Measurements from ENCODE around the gene EXOSC5. TPM values are rescaled to one million over a fixed set of nuclear protein-coding genes. Genes with fewer than 3 reads are reported as not detected.

EXOSC5 gene
- 10.4 and 27.0 TPM in 2 replicates for total RNA-seq (2011; cell fraction: chromatin; rRNA removed; ENCODE audit: low replicate concordance)
- 28.7 and 35.4 TPM in 2 replicates for total RNA-seq (2011; cell fraction: nucleolus; rRNA removed)
- 18.0 and 19.2 TPM in 2 replicates for total RNA-seq (2011; cell fraction: nucleoplasm; rRNA removed)
- total RNA-seq (2014; rRNA removed): 37.8 and 47.1 TPM in 2 replicates
- total RNA-seq (2014; rRNA removed; fragmentation: Illumina TruSeq; extraction: Trizol): 8.6 and 10.9 TPM in 2 replicates
- 32.5 and 35.0 TPM in 2 replicates for total RNA-seq (2015; rRNA removed; fragmentation: Illumina TruSeq; extraction: Trizol)
- total RNA-seq (2021): 59.7 and 66.0 TPM in 2 replicates
- polyA plus RNA-seq (2011; rRNA removed): 43.3 and 53.6 TPM in 2 replicates
- polyA plus RNA-seq (2011; cell fraction: cytosol; rRNA removed): 64.2 and 117 TPM in 2 replicates
- polyA plus RNA-seq (2011; cell fraction: nucleus; rRNA removed): 33.3 and 35.8 TPM in 2 replicates
- 51.8 and 96.9 TPM in 2 replicates for polyA plus RNA-seq (2012)
- polyA plus RNA-seq (2014; fragmentation: Illumina TruSeq; extraction: Trizol): 22.3 and 47.3 TPM in 2 replicates
- polyA plus RNA-seq (2014; fragmentation: Nextera tagmentation; extraction: Ambion mirVana): 10 to 100 TPM; 15.1 to 41.8 TPM
- 75.5 and 76.1 TPM in 2 replicates for polyA plus RNA-seq (2014; rRNA removed)
- polyA minus RNA-seq (2011; rRNA and poly(A)+ RNA removed): 8.8 and 12.2 TPM in 2 replicates
- 19.4 and 42.8 TPM in 2 replicates for polyA minus RNA-seq (2011; cell fraction: cytosol; rRNA and poly(A)+ RNA removed)
- 10.1 and 11.0 TPM in 2 replicates for polyA minus RNA-seq (2011; cell fraction: nucleus; rRNA and poly(A)+ RNA removed)
- Bru-seq, nascent RNA: percentile 65 among the genes with signal in this experiment
- percentile 53 among the genes with signal in this experiment for BruChase-seq, experiment 1, labeled RNA remaining after a 2-hour chase
- BruChase-seq, experiment 2, labeled RNA remaining after a 6-hour chase: percentile 55 among the genes with signal in this experiment
- long read RNA-seq, experiment 1, transcript EXOSC5-201 (6 exons, 1,118 nt): major isoform, 54 of 76 reads
- long read RNA-seq, experiment 1, partial matches to known transcripts: 15 of 76 reads
- long read RNA-seq, experiment 1, other reads (novel, unspliced or antisense): 3 of 76 reads
- long read RNA-seq, experiment 2, transcript EXOSC5-201 (6 exons, 1,118 nt): major isoform, 74 of 87 reads
- long read RNA-seq, experiment 2, partial matches to known transcripts: 6 of 87 reads
- long read RNA-seq, experiment 2, other reads (novel, unspliced or antisense): 7 of 87 reads
- long read RNA-seq, experiment 3, transcript EXOSC5-201 (6 exons, 1,118 nt): major isoform, 61 of 66 reads
- long read RNA-seq, experiment 3, partial matches to known transcripts: 4 of 66 reads
- long read RNA-seq, experiment 3, other reads (novel, unspliced or antisense): 0 of 66 reads

DNA sequence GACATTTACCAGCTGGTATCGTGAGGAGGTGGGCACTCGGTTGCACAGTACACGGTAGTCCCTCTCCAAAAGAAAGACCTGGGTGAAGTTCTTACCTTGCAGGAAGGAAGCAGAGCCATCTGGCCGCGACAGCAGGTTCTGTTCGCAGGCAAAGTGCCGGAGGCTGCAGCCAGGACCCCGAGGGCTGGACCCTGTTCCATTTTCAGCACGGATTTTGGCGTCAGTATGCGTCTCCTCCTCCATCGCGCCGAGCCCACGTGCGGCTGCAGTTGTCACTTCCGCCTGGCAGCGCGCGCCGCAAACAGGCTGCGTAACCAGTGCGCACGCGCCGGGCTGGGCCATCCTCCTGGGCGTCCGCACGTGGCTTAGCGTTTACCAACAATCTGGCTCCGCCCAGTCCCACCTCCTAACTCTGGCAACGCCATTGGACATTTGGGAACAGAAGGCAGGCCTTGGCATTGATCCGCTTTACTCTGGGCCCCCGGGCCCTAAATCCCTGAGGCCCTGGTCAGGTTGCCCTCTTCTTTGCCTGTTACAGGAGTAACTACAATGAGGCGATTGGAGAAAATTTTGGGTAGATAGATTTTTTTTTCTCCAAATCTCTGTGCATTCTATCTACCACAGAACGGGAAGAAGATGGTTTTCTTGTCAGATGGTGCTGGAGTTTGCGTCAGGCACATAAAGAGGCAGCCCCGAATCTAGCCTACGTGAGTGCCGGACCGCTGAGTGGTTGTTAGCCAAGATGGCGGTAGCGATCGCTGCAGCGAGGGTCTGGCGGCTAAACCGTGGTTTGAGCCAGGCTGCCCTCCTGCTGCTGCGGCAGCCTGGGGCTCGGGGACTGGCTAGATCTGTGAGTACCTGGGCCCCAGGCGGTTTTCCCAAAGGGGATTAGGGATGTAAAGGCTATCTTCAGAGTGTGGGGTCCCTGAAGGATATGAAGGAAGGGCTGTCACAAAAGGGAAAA lies at the start of gene EXOSC5, which contains the start of gene BCKDHA:
Gene EXOSC5 (minus strand): TSS at position 274 of the 964 bp plus-strand sequence. CDS start 31 bp downstream, at position 243.
Gene BCKDHA (plus strand): TSS at position 733 of the 964 bp plus-strand sequence. CDS start 10 bp downstream, at position 743.
- no peaks in the 10 kb centered on the region for H4K20me1 ChIP-seq (replicated peaks; ENCODE audit: control insufficient read depth, insufficient read depth, low read length)
- peak within 1 kb of the TSS; percentile 92 to 97 for H3K9ac ChIP-seq (ENCODE audit: insufficient read depth in 1 of 2, low read depth in 2 of 2, low read length in 2 of 2)
- peak within 1 kb of the TSS; percentile 95 for H3K27ac ChIP-seq (ENCODE audit: extremely low read depth, low read depth, low read length)
- H2AFZ ChIP-seq (ENCODE audit: low read depth, low read length): peak within 1 kb of the TSS; percentile 85
- DNase-seq (ENCODE audit: extremely low read depth in 1 of 4, low spot score in 3 of 4) (peak; percentile 96 to 100 (median 98)), FAIRE-seq (peak; percentile 99), ATAC-seq (peak; percentile 97)
- no peaks in the 10 kb centered on the region for H3K9me1 ChIP-seq (ENCODE audit: control insufficient read depth, insufficient read depth, low read length)
- WGBS (ENCODE audit: insufficient coverage, low coverage, missing lambda C conversion rate): 1% methylated on average over 49 of the region's 50 CpGs
- peaks cover 12% of the 10 kb centered on the region; the same call in 1 of the 3 replicates for H3K36me3 ChIP-seq (ENCODE audit: control insufficient read depth, insufficient read depth, low read length)
- no peaks in the 10 kb centered on the region for H3K9me3 ChIP-seq (replicated peaks; ENCODE audit: control insufficient read depth, insufficient read depth, low read depth, low read length)
- TSS peak; percentile 80 for BruUV-seq (replicated peaks)
- CTCF ChIA-PET (ENCODE audit: low intra/inter-chr PET ratio): no interaction called here
- intact Hi-C loops (cut with micrococcal nuclease) (loop anchor here (2.0 to 5.0 kb wide), 2 partner anchors 31 to 35 kb away; no protein-coding TSS in a partner anchor), in situ Hi-C loops (cut with MboI) (no loop called here)
- POLR2A ChIA-PET: interaction anchor here (0.7 to 1.6 kb wide), 3 partner anchors 10 to 42 kb away, joined by 3 to 12 read pairs (median 5); partner anchors contain the start of genes B3GNT8 and DMAC2
- no peaks in the 10 kb centered on the region for H3K27me3 ChIP-seq (ENCODE audit: control insufficient read depth in 2 of 2, insufficient read depth in 2 of 2, low read length in 2 of 2)
- H3K4me2 ChIP-seq (ENCODE audit: insufficient read depth, low read length): peak within 1 kb of the TSS; percentile 90
- peaks cover 48% of the 10 kb centered on the region for H3K79me2 ChIP-seq (ENCODE audit: control insufficient read depth, insufficient read depth, low read length)
- H3K4me1 ChIP-seq (replicated peaks in 1 of 2; ENCODE audit: control insufficient read depth in 2 of 2, insufficient read depth in 2 of 2, low read length in 2 of 2): peaks cover 15 to 22% of the 10 kb centered on the region in 2 experiments; a peak in 4 of 5 replicates
- peak within 1 kb of the TSS; percentile 73 for H3K4me3 ChIP-seq
- TF ChIP-seq, protein P1, sequence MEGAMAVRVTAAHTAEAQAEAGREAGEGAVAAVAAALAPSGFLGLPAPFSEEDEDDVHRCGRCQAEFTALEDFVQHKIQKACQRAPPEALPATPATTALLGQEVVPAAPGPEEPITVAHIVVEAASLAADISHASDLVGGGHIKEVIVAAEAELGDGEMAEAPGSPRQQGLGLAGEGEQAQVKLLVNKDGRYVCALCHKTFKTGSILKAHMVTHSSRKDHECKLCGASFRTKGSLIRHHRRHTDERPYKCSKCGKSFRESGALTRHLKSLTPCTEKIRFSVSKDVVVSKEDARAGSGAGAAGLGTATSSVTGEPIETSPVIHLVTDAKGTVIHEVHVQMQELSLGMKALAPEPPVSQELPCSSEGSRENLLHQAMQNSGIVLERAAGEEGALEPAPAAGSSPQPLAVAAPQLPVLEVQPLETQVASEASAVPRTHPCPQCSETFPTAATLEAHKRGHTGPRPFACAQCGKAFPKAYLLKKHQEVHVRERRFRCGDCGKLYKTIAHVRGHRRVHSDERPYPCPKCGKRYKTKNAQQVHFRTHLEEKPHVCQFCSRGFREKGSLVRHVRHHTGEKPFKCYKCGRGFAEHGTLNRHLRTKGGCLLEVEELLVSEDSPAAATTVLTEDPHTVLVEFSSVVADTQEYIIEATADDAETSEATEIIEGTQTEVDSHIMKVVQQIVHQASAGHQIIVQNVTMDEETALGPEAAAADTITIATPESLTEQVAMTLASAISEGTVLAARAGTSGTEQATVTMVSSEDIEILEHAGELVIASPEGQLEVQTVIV (CRISPR knock-in tag; IDR thresholded peaks at IDR 0.05; ENCODE audit: borderline replicate concordance): no peak
- TF ChIP-seq ZNF41 (CRISPR knock-in tag; conservative IDR thresholded peaks at IDR 0.05) (peak; percentile 37; the same call in 1 of the 2 replicates), HSF4 (CRISPR knock-in tag; IDR thresholded peaks at IDR 0.05; ENCODE audit: borderline replicate concordance) (no peak), MYC (IDR thresholded peaks at IDR 0.05; ENCODE audit: low read depth, low read length) (peak; percentile 99), MYC (CRISPR knock-in tag; IDR thresholded peaks at IDR 0.05; ENCODE audit: borderline replicate concordance, low read depth) (peak; percentile 93; the same call in 1 of the 2 replicates), JUN (IDR thresholded peaks at IDR 0.05; ENCODE audit: borderline replicate concordance, low read depth, low read length) (peak; percentile 87; the same call in 1 of the 2 replicates), JUN (CRISPR knock-in tag; IDR thresholded peaks at IDR 0.05; ENCODE audit: borderline replicate concordance) (no peak), SRSF7 (optimal IDR thresholded peaks at IDR 0.05; ENCODE audit: low read depth, low read length) (no peak), MTA3 (IDR thresholded peaks at IDR 0.05; ENCODE audit: borderline replicate concordance) (peak; percentile 41; the same call in 1 of the 2 replicates), HDAC2 (IDR thresholded peaks at IDR 0.05) (peak; percentile 95)
- TF ChIP-seq, protein P2, sequence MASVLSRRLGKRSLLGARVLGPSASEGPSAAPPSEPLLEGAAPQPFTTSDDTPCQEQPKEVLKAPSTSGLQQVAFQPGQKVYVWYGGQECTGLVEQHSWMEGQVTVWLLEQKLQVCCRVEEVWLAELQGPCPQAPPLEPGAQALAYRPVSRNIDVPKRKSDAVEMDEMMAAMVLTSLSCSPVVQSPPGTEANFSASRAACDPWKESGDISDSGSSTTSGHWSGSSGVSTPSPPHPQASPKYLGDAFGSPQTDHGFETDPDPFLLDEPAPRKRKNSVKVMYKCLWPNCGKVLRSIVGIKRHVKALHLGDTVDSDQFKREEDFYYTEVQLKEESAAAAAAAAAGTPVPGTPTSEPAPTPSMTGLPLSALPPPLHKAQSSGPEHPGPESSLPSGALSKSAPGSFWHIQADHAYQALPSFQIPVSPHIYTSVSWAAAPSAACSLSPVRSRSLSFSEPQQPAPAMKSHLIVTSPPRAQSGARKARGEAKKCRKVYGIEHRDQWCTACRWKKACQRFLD (CRISPR knock-in tag; IDR thresholded peaks at IDR 0.05): no peak
